HepG2 (cell line): ENCODE data around the gene TMEM135. TPM values are rescaled to one million over a fixed set of nuclear protein-coding genes. Genes with fewer than 3 reads are reported as not detected.

ENCODE experiments used
- ATAC-seq: fragments of 200-7000 bp; cut with Tn5 transposase; 3 replicates; pipeline ENCODE4 v1.9.1; 2020; ENCODE audit warnings: mild to moderate bottlenecking, moderate library complexity
- BruUV-seq: library from RNA; stranded (reverse); fragments of 400-500 nt; replicated peaks from 2 replicates; lab custom pipeline; 2021; lab: Mats Ljungman, UMichigan
- CTCF ChIA-PET: fragments of 300-600 bp; formaldehyde crosslinking; extraction: SDS; loops from one replicate; lab custom pipeline; 2021; ENCODE audit warnings: low total read pairs, inconsistent platforms, low intra/inter-chr PET ratio; lab: Yijun Ruan, JAX
- POLR2A ChIA-PET: fragments of 350-600 bp; sonication (Branson Sonifier 250); formaldehyde crosslinking; loops from one replicate; lab custom pipeline; 2020; ENCODE audit warnings: antibody characterized with exemption, inconsistent platforms; lab: Yijun Ruan, JAX
- DNase-seq: peaks from one replicate; pipeline ENCODE4 v3.0.0-alpha.2; 2015; ENCODE audit warnings: low spot score
- FAIRE-seq: peaks from 3 replicates; lab custom pipeline; 2011; peaks lifted over from hg19 to GRCh38; lab: Jason Lieb, UNC
- H2AFZ ChIP-seq: one replicate; pipeline ENCODE4 v1.6.1; 2011; ENCODE audit warnings: low read length, inconsistent platforms
- H3K27ac ChIP-seq: fragments of 300-600 bp; 3 replicates; pipeline ENCODE4 v1.8.0; 2011; ENCODE audit warnings: mixed run types, mild to moderate bottlenecking, mixed read lengths, low read length, inconsistent platforms; ENCODE audit not compliant: insufficient read depth; ENCODE audit errors: extremely low read length
- H3K27me3 ChIP-seq, 2 experiments: fragments of 200-600 bp in 1 of 2; 2 replicates in 1 of 2; 3 replicates in 1 of 2; pipeline versions ENCODE4 v1.6.0 to v1.8.0; 2011; ENCODE audit warnings: low read length in 2 of 2, mild to moderate bottlenecking in 2 of 2, moderate library complexity in 2 of 2, inconsistent platforms in 1 of 2; ENCODE audit not compliant: insufficient read depth in 2 of 2, control insufficient read depth in 1 of 2
- H3K36me3 ChIP-seq, 2 experiments: fragments of 200-600 bp in 1 of 2; replicated peaks in 1 of 2; 2 replicates in 1 of 2; 3 replicates in 1 of 2; pipeline versions ENCODE4 v1.5.1 to v1.8.0; 2011; ENCODE audit warnings: low read length in 2 of 2, inconsistent platforms in 1 of 2; ENCODE audit not compliant: insufficient read depth in 2 of 2, control insufficient read depth in 1 of 2
- H3K4me1 ChIP-seq: 2 replicates; pipeline ENCODE4 v1.5.1; 2012; ENCODE audit warnings: low read length, inconsistent platforms; ENCODE audit not compliant: insufficient read depth
- H3K4me2 ChIP-seq: 2 replicates; pipeline ENCODE4 v1.6.0; 2011; ENCODE audit warnings: low read depth, low read length, inconsistent platforms
- H3K4me3 ChIP-seq, 3 experiments: fragments of 200-600 bp in 1 of 3; sonication (generic), shearing (Covaris generic) in 1 of 3; replicated peaks in 1 of 3; 2 replicates each; pipeline ENCODE4 v1.5.1; 2011 to 2016; ENCODE audit warnings: low read length in 3 of 3, inconsistent platforms in 2 of 3, low read depth in 2 of 3, mild to moderate bottlenecking in 2 of 3, control low read depth in 1 of 3, mixed read lengths in 1 of 3; ENCODE audit not compliant: insufficient read depth in 1 of 3
- H3K79me2 ChIP-seq: one replicate; pipeline ENCODE4 v1.6.1; 2011; ENCODE audit warnings: low read length, inconsistent platforms; ENCODE audit not compliant: insufficient read depth
- H3K9ac ChIP-seq: 2 replicates; pipeline ENCODE4 v1.6.0; 2011; ENCODE audit warnings: mild to moderate bottlenecking, low read depth, low read length, inconsistent platforms; ENCODE audit not compliant: insufficient read depth
- H3K9me3 ChIP-seq: 2 replicates; pipeline ENCODE4 v1.5.1; 2012; ENCODE audit warnings: mild to moderate bottlenecking, low read length
- H4K20me1 ChIP-seq: 2 replicates; pipeline ENCODE4 v1.6.0; 2011; ENCODE audit warnings: inconsistent platforms, mild to moderate bottlenecking, low read length, moderate library complexity; ENCODE audit not compliant: insufficient read depth
- CREBL2 ChIP-seq: sonication (generic); formaldehyde crosslinking; IDR thresholded peaks from 2 replicates; pipeline ENCODE4 v1.8.1; 2023; ENCODE audit warnings: missing genetic modification reagents, mild to moderate bottlenecking, borderline replicate concordance
- GATA4 ChIP-seq: sonication (generic); IDR thresholded peaks from 2 replicates; pipeline ENCODE4 v1.6.1; 2016; ENCODE audit warnings: antibody characterized with exemption, low read depth, borderline replicate concordance
- HCFC1 ChIP-seq: fragments of 150-350 bp; IDR thresholded peaks from 2 replicates; pipeline ENCODE4 v1.6.1; 2014; ENCODE audit warnings: low read depth, low read length
- HMGXB4 ChIP-seq, 2 experiments: sonication (generic) in 1 of 2; formaldehyde crosslinking in 1 of 2; IDR thresholded peaks; 2 replicates each; pipeline versions ENCODE4 v1.4.0 to v1.6.1; 2018 to 2020; ENCODE audit warnings: missing genetic modification reagents in 2 of 2, borderline replicate concordance in 1 of 2, low read depth in 1 of 2, mild to moderate bottlenecking in 1 of 2, missing biosample characterization in 1 of 2
- MNT ChIP-seq: fragments of 450-650 bp; IDR thresholded peaks from 2 replicates; pipeline ENCODE4 v1.6.1; 2016
- NFKBIZ ChIP-seq: IDR thresholded peaks from 2 replicates; pipeline ENCODE4 v1.6.1; 2018; ENCODE audit warnings: missing genetic modification reagents, missing compliant biosample characterization
- NKX3-1 ChIP-seq: sonication (generic); formaldehyde crosslinking; IDR thresholded peaks from 2 replicates; pipeline ENCODE4 v1.5.0; 2020; ENCODE audit warnings: missing genetic modification reagents
- RFXAP ChIP-seq: sonication (generic); formaldehyde crosslinking; IDR thresholded peaks from 2 replicates; pipeline ENCODE4 v1.4.0; 2020; ENCODE audit warnings: missing genetic modification reagents, borderline replicate concordance
- SIN3A ChIP-seq: IDR thresholded peaks from 2 replicates; pipeline ENCODE4 v1.6.1; 2011; ENCODE audit warnings: low read depth, mild to moderate bottlenecking, control low read depth, low read length, borderline replicate concordance
- STAT5B ChIP-seq: sonication (generic); formaldehyde crosslinking; IDR thresholded peaks from 2 replicates; pipeline ENCODE4 v1.4.0; 2020; ENCODE audit warnings: missing genetic modification reagents
- ZSCAN20 ChIP-seq: sonication (generic); formaldehyde crosslinking; IDR thresholded peaks from 2 replicates; pipeline ENCODE4 v1.4.0; 2020; ENCODE audit warnings: missing genetic modification reagents, mild to moderate bottlenecking, borderline replicate concordance
- WGBS: methylation state at CpG from one replicate; pipeline ENCODE4 v1.1.6; 2017; ENCODE audit warnings: low lambda C conversion rate; 5-methylcytosine and 5-hydroxymethylcytosine counted together
- in situ Hi-C: cut with HindIII; loops from 2 replicates; pipeline ENCODE4 v1.10.0; 2017; ENCODE audit warnings: low pct_unique_long_range_greater_than_20kb; ENCODE audit not compliant: extremely low pct_ligation_motif_present
- intact Hi-C: fragments of 100-400 bp; cut with micrococcal nuclease; formaldehyde crosslinking; loops from one replicate; pipeline ENCODE4 v1.10.0; 2022; ENCODE audit not compliant: unreplicated experiment
- polyA plus RNA-seq, 8 experiments: library from polyadenylated mRNA; depleted of rRNA in 3 of 8; stranded (reverse) in 7 of 8; unstranded in 1 of 8; fragments of >200 nt; fragmentation: Illumina TruSeq in 4 of 8; extraction: Trizol in 4 of 8; gene quantifications; 2 replicates each; pipeline versions ENCODE4 v1.2.1 to v1.2.3, GENCODE V29; 2011 to 2016; ENCODE audit warnings: low read depth in 4 of 8, missing spikeins in 1 of 8, mixed read lengths in 1 of 8; ENCODE audit not compliant: insufficient read depth in 1 of 8
- total RNA-seq, 5 experiments: library from RNA; depleted of rRNA; stranded (reverse); fragments of >200 nt; fragmentation: Illumina TruSeq; extraction: Trizol; gene quantifications; 2 replicates each; pipeline ENCODE4 v1.2.3, GENCODE V29; 2016; ENCODE audit warnings: low read depth in 1 of 5

The TMEM135 gene
- total and polyA plus RNA-seq, 2 of the 13 experiments (the other 11 are each of a cell fraction or from before 2014, with no cell fraction given) = 36.6 to 88.9 TPM

- Histone ChIP-seq H2AFZ (no peak overlapping the region), H3K79me2 (no peaks in the 10 kb centered on the region), H4K20me1 (no peaks in the 10 kb centered on the region), H3K36me3 (peaks cover 12 to 34% of the 10 kb centered on the region in 2 experiments), H3K9ac (no peak overlapping the region), H3K9me3 (no peaks in the 10 kb centered on the region), H3K4me3 (no peak overlapping the region), H3K4me2 (no peak overlapping the region), H3K27ac (no peak overlapping the region), H3K27me3 (no peaks in the 10 kb centered on the region), H3K4me1 (no peaks in the 10 kb centered on the region)
- no peak for DNase-seq
- no TSS peak for BruUV-seq
- ChIA-PET CTCF (no interaction called here), POLR2A (no interaction called here)
- no peak for ATAC-seq
- intact Hi-C loops (no loop called here), in situ Hi-C loops (no loop called here)
- 53% methylated on average over 2 of the region's 2 CpGs for WGBS
- no peak for FAIRE-seq
- TF ChIP-seq NFKBIZ (CRISPR knock-in tag) (no peak), RFXAP (CRISPR knock-in tag) (no peak), HCFC1 (no peak), NKX3-1 (CRISPR knock-in tag) (no peak), GATA4 (no peak), CREBL2 (CRISPR knock-in tag) (no peak), ZSCAN20 (no peak), HMGXB4 (CRISPR knock-in tag; IDR thresholded peaks at IDR 0.05; ENCODE audit: borderline replicate concordance in 1 of 2, low read depth in 1 of 2) (no peak), SIN3A (no peak), STAT5B (CRISPR knock-in tag) (no peak), MNT (no peak)
Measured at GRCh38 chr11:87301785-87302540, 264.2 kb downstream of the TMEM135 start.
